ENCODE results near the gene IGF1R.

IGF1R gene

DNA sequence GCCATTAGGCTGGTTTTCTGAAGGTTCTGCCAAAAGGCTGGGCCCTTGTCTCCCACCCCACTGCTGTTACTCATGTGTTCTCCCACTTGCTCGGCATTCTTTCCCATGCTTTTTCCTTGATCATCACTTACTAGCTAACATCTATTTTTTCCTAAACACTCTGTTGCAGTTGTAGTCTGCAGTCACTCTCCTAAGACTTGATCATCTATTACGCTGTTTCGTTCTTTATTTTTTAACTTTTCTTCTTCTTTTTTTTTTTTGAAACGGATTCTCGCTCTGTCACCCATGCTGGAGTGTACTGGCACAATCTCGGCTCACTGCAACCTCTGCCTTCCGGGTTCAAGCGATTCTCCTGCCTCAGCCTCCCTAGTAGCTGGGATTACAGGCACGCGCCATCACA lies 176.3 kb downstream of the IGF1R start:
- Histone ChIP-seq H3K9ac (ENCODE audit: low read depth, low read length) (no peak overlapping the region), H3K4me3 (ENCODE audit: low read depth in 1 of 2, low read length in 2 of 2) (no peak overlapping the region), H3K36me3 (ENCODE audit: insufficient read depth, low read length) (no peaks in the 10 kb centered on the region), H4K20me1 (ENCODE audit: insufficient read depth, low read length) (peaks cover 7% of the 10 kb centered on the region; the same call in 1 of the 2 replicates), H3K4me2 (ENCODE audit: insufficient read depth, low read length) (no peak overlapping the region), H2AFZ (ENCODE audit: low read depth, low read length) (no peak overlapping the region), H3K79me2 (ENCODE audit: insufficient read depth, low read length) (peaks cover 26% of the 10 kb centered on the region), H3K27me3 (ENCODE audit: insufficient read depth, low read length, poor library complexity) (no peaks in the 10 kb centered on the region), H3K27ac (ENCODE audit: low read length) (no peak overlapping the region), H3K9me3 (ENCODE audit: insufficient read depth, low read length, severe bottlenecking) (peaks cover 4% of the 10 kb centered on the region), H3K4me1 (ENCODE audit: insufficient read depth, low read length) (peaks cover 11% of the 10 kb centered on the region)
- ATAC-seq (ENCODE audit: insufficient read depth, low read depth) (no peak), DNase-seq (no peak)
- TF ChIP-seq, protein P1, sequence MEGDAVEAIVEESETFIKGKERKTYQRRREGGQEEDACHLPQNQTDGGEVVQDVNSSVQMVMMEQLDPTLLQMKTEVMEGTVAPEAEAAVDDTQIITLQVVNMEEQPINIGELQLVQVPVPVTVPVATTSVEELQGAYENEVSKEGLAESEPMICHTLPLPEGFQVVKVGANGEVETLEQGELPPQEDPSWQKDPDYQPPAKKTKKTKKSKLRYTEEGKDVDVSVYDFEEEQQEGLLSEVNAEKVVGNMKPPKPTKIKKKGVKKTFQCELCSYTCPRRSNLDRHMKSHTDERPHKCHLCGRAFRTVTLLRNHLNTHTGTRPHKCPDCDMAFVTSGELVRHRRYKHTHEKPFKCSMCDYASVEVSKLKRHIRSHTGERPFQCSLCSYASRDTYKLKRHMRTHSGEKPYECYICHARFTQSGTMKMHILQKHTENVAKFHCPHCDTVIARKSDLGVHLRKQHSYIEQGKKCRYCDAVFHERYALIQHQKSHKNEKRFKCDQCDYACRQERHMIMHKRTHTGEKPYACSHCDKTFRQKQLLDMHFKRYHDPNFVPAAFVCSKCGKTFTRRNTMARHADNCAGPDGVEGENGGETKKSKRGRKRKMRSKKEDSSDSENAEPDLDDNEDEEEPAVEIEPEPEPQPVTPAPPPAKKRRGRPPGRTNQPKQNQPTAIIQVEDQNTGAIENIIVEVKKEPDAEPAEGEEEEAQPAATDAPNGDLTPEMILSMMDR (IDR thresholded peaks at IDR 0.05; ENCODE audit: borderline replicate concordance, extremely low read depth, low read length, poor library complexity, severe bottlenecking) = no peak
- TF ChIP-seq EZH2 (IDR thresholded peaks at IDR 0.05; ENCODE audit: borderline replicate concordance, low read depth, low read length, severe bottlenecking) = no peak

DNA sequence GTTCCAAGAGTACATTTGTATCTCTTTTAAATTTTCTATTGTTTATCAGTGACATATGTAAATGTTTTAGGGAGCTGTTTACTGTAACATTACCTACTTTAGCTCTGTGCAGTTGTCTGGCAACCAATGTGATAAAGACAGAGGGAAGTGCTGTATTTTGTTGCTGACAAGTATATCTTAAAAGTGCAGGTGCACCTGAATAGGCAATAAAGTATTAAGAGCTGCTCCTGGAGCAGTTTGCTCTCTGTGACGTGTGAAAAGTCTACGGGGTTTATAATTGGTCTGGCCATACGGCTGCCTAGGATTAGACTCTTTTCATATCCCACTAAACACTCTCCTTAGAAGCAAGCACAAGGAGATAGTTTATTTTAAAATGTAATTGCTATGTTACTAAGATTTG lies 178.3 kb downstream of the IGF1R start:
- no peak overlapping the region for H3K4me2 ChIP-seq (ENCODE audit: insufficient read depth, low read length)
- DNase-seq = no peak

DNA sequence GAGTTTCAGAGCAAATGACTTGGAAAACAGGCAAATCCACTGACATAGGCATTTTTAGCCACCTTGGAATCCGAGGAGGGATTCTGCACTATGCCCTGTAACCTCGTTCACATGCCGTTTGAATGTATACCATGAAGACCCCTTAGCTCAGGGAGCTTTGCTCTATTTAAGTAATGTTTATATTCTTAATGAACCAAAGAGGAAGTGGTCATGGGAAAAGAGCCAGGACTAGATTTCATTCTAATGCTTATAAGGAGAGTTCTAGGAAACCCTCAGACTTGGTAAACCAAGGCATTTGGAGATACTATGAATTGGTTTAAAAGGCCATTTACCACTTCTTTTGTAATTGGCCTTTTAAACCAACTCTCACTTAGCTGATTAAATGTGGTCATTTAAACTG lies 178.9 kb downstream of the IGF1R start:
- TF ChIP-seq, protein P1 (IDR thresholded peaks at IDR 0.05; ENCODE audit: borderline replicate concordance, extremely low read depth, low read length, poor library complexity, severe bottlenecking) = no peak
- no peak for TF ChIP-seq EZH2 (IDR thresholded peaks at IDR 0.05; ENCODE audit: borderline replicate concordance, low read depth, low read length, severe bottlenecking)
- Histone ChIP-seq H3K27me3 (ENCODE audit: insufficient read depth, low read length, poor library complexity) (no peaks in the 10 kb centered on the region), H3K9me3 (ENCODE audit: insufficient read depth, low read length, severe bottlenecking) (peaks cover 9% of the 10 kb centered on the region), H4K20me1 (ENCODE audit: insufficient read depth, low read length) (peaks cover 13% of the 10 kb centered on the region; the same call in 1 of the 2 replicates), H3K79me2 (ENCODE audit: insufficient read depth, low read length) (peaks cover 20% of the 10 kb centered on the region), H3K27ac (ENCODE audit: low read length) (no peak overlapping the region), H3K36me3 (ENCODE audit: insufficient read depth, low read length) (no peaks in the 10 kb centered on the region), H2AFZ (ENCODE audit: low read depth, low read length) (no peak overlapping the region), H3K4me1 (ENCODE audit: insufficient read depth, low read length) (peaks cover 11% of the 10 kb centered on the region), H3K9ac (ENCODE audit: low read depth, low read length) (no peak overlapping the region), H3K4me2 (ENCODE audit: insufficient read depth, low read length) (no peak overlapping the region), H3K4me3 (ENCODE audit: low read depth in 1 of 2, low read length in 2 of 2) (no peak overlapping the region)
- DNase-seq = no peak
- no peak for ATAC-seq (ENCODE audit: insufficient read depth, low read depth)

More for the DNA sequence above, 178.3 kb downstream of the IGF1R start:
- no peaks in the 10 kb centered on the region for H3K27me3 ChIP-seq (ENCODE audit: insufficient read depth, low read length, poor library complexity)
- H3K9me3 ChIP-seq (ENCODE audit: insufficient read depth, low read length, severe bottlenecking) = peaks cover 9% of the 10 kb centered on the region
- TF ChIP-seq, protein P1 (IDR thresholded peaks at IDR 0.05; ENCODE audit: borderline replicate concordance, extremely low read depth, low read length, poor library complexity, severe bottlenecking) = no peak
- TF ChIP-seq EZH2 (IDR thresholded peaks at IDR 0.05; ENCODE audit: borderline replicate concordance, low read depth, low read length, severe bottlenecking) = no peak
- no peak overlapping the region for H3K9ac ChIP-seq (ENCODE audit: low read depth, low read length)
- no peak overlapping the region for H3K27ac ChIP-seq (ENCODE audit: low read length)
- H3K36me3 ChIP-seq (ENCODE audit: insufficient read depth, low read length) = no peaks in the 10 kb centered on the region
- no peak for ATAC-seq (ENCODE audit: insufficient read depth, low read depth)
- no peak overlapping the region for H3K4me3 ChIP-seq (ENCODE audit: low read depth in 1 of 2, low read length in 2 of 2)
- peaks cover 24% of the 10 kb centered on the region for H3K79me2 ChIP-seq (ENCODE audit: insufficient read depth, low read length)
- H3K4me1 ChIP-seq (ENCODE audit: insufficient read depth, low read length) = peaks cover 11% of the 10 kb centered on the region
- H4K20me1 ChIP-seq (ENCODE audit: insufficient read depth, low read length) = peaks cover 8% of the 10 kb centered on the region; the same call in 1 of the 2 replicates
- no peak overlapping the region for H2AFZ ChIP-seq (ENCODE audit: low read depth, low read length)

Data from DND-41 (cell line).